LNCaP clone FGC (cell line): Measurements from ENCODE around the gene WDR35.
A peak's percentile ranks its signal among the peaks of the same experiment; 100 is the strongest.

Experiments
- DNase-seq: peaks from one replicate; pipeline ENCODE4 v3.0.0-alpha.2; 2011; ENCODE audit warnings: low read depth
- H3K4me3 ChIP-seq: 2 replicates; pipeline ENCODE4 v1.5.1; 2011; ENCODE audit warnings: mild to moderate bottlenecking, low read depth, low read length, control low read depth
- CTCF ChIP-seq: IDR thresholded peaks from 2 replicates; pipeline ENCODE4 v1.5.1; 2012; ENCODE audit warnings: mild to moderate bottlenecking; ENCODE audit not compliant: control insufficient read depth, insufficient read depth; ENCODE audit errors: extremely low read depth

Gene WDR35

GRCh38 chr2:20030224-20030623 is 40.3 kb upstream of the WDR35 start:
- no peak for DNase-seq
- no peak overlapping the region for H3K4me3 ChIP-seq
- TF ChIP-seq CTCF, result no peak

GRCh38 chr2:20027705-20028434 is 38.0 kb upstream of the WDR35 start:
- no peak for TF ChIP-seq CTCF
- DNase-seq, result no peak

GRCh38 chr2:20027260-20027677 is 37.4 kb upstream of the WDR35 start:
- H3K4me3 ChIP-seq, result peak overlapping the region; percentile 23; the same call in 1 of the 2 replicates
- no peak for TF ChIP-seq CTCF
- peak; percentile 76 for DNase-seq

More at GRCh38 chr2:20027705-20028434, 38.0 kb upstream of the WDR35 start:
- H3K4me3 ChIP-seq, result 0 out of 2 replicates have a peak overlapping the region, but pooled peaks have one; percentile 10

GRCh38 chr2:20025065-20025786 is 35.3 kb upstream of the WDR35 start:
- no peak for DNase-seq
- H3K4me3 ChIP-seq, result no peak overlapping the region
- no peak for TF ChIP-seq CTCF

- H3K4me3 ChIP-seq, result no peak overlapping the region
- DNase-seq, result no peak
- TF ChIP-seq CTCF, result no peak
Measured at GRCh38 chr2:20023688-20024087, 33.8 kb upstream of the WDR35 start.

- H3K4me3 ChIP-seq, result no peak overlapping the region
- no peak for TF ChIP-seq CTCF
- DNase-seq, result no peak
Measured at GRCh38 chr2:20021405-20022009, 31.6 kb upstream of the WDR35 start.
